Retinal pigment epithelial cell (primary cell): ENCODE data around the gene LRRC40.
A peak's percentile ranks its signal among the peaks of the same experiment; 100 is the strongest.

Experiments
- DNase-seq: peaks from one replicate; pipeline ENCODE4 v3.0.0-alpha.2; 2010; ENCODE audit warnings: low read depth
- H3K4me3 ChIP-seq: 2 replicates; pipeline ENCODE4 v1.5.1; 2011; ENCODE audit warnings: mild to moderate bottlenecking, low read length, control low read depth, moderate library complexity
- CTCF ChIP-seq: conservative IDR thresholded peaks from 2 replicates; pipeline ENCODE4 v1.5.1; 2011; ENCODE audit warnings: low read depth, low read length, control low read depth, inconsistent platforms

LRRC40 gene

GRCh38 chr1:70205434-70206118 is at the start of gene LRRC40:
Gene LRRC40, minus strand, starts transcription at chr1:70205579. Its CDS starts 39 bp downstream, at chr1:70205540.
- H3K4me3 ChIP-seq: peak within 1 kb of the TSS; percentile 100
- TF ChIP-seq CTCF: no peak
- DNase-seq: peak; percentile 86

- DNase-seq: no peak
- H3K4me3 ChIP-seq: no peak overlapping the region
- TF ChIP-seq CTCF: no peak
Measured at GRCh38 chr1:70248729-70249128, 43.4 kb upstream of the LRRC40 start.

- no peak for DNase-seq
- H3K4me3 ChIP-seq: no peak overlapping the region
- TF ChIP-seq CTCF: no peak
Measured at GRCh38 chr1:70247768-70248167, 42.4 kb upstream of the LRRC40 start.

GRCh38 chr1:70247122-70247521 is 41.7 kb upstream of the LRRC40 start:
- no peak for TF ChIP-seq CTCF
- H3K4me3 ChIP-seq: no peak overlapping the region
- no peak for DNase-seq

- no peak overlapping the region for H3K4me3 ChIP-seq
- no peak for TF ChIP-seq CTCF
- no peak for DNase-seq
Measured at GRCh38 chr1:70239940-70240339, 34.6 kb upstream of the LRRC40 start.

- no peak overlapping the region for H3K4me3 ChIP-seq
- no peak for TF ChIP-seq CTCF
- DNase-seq: no peak
Measured at GRCh38 chr1:70234733-70235132, 29.4 kb upstream of the LRRC40 start.

- no peak for DNase-seq
- no peak overlapping the region for H3K4me3 ChIP-seq
- no peak for TF ChIP-seq CTCF
Measured at GRCh38 chr1:70231475-70231874, 26.1 kb upstream of the LRRC40 start.
